Right lobe of liver (tissue), 4 donors: ENCODE data around the gene FAM118B.

Source experiments
- CTCF ChIP-seq, 4 donors: fragments of 200-600 bp in 3 of 4; fragments of 450-650 bp in 1 of 4; IDR thresholded peaks; one replicate each; pipeline versions ENCODE4 v1.5.1 to v1.8.0; 2016 to 2022; ENCODE audit warnings: antibody characterized with exemption in 4 of 4, mild to moderate bottlenecking in 2 of 4
- POLR2A ChIP-seq: fragments of 450-650 bp; IDR thresholded peaks from one replicate; pipeline ENCODE4 v1.6.1; 2017; ENCODE audit warnings: antibody characterized with exemption, mild to moderate bottlenecking
- donor health status: DM: no; HTN: no; CAD: no.
- donor health status: DM: no; HTN: no; CAD: no.
- donor health status: DM: no; HTN: yes; CAD: no.

GRCh38 chr11:126307706-126308105 is 96.1 kb downstream of the FAM118B start:
- TF ChIP-seq CTCF (IDR thresholded peaks at IDR 0.05) (peak in 2 of 4 donors; percentile 22 to 23), POLR2A (no peak)
